ENCODE data around the gene GPR84.

Gene GPR84

GRCh38 chr12:54364413-54364812 is at the start of gene GPR84:
TSS of gene GPR84 (minus strand) at chr12:54364486. CDS start at chr12:54363851, 635 bp downstream.
- DNase-seq (ENCODE audit: low read depth in 3 of 3): no peak

- peak in 2 of 3 experiments; percentile 45 to 66 for DNase-seq (ENCODE audit: low read depth in 3 of 3)
Measured at GRCh38 chr12:54413284-54414190, 49.3 kb upstream of the GPR84 start.

- no peak for DNase-seq (ENCODE audit: low read depth in 3 of 3)
Measured at GRCh38 chr12:54412786-54413185, 48.5 kb upstream of the GPR84 start.

GRCh38 chr12:54412348-54412747 is 48.1 kb upstream of the GPR84 start:
- DNase-seq (ENCODE audit: low read depth in 3 of 3): no peak

- DNase-seq (ENCODE audit: low read depth in 3 of 3): peak in 1 of 3 experiments; percentile 36
Measured at GRCh38 chr12:54411391-54412241, 47.3 kb upstream of the GPR84 start.

GRCh38 chr12:54409267-54409666 is 45.0 kb upstream of the GPR84 start:
- DNase-seq (ENCODE audit: low read depth in 3 of 3): no peak

- no peak for DNase-seq (ENCODE audit: low read depth in 3 of 3)
Measured at GRCh38 chr12:54407183-54407905, 43.1 kb upstream of the GPR84 start.

- no peak for DNase-seq (ENCODE audit: low read depth in 3 of 3)
Measured at GRCh38 chr12:54405573-54405972, 41.3 kb upstream of the GPR84 start.

GRCh38 chr12:54405106-54405505 is 40.8 kb upstream of the GPR84 start:
- DNase-seq (ENCODE audit: low read depth in 3 of 3): no peak

- peak in 1 of 3 experiments; percentile 45 for DNase-seq (ENCODE audit: low read depth in 3 of 3)
Measured at GRCh38 chr12:54404061-54405004, 40.0 kb upstream of the GPR84 start.

- no peak for DNase-seq (ENCODE audit: low read depth in 3 of 3)
Measured at GRCh38 chr12:54401119-54401518, 36.8 kb upstream of the GPR84 start.

- peak; percentile 74 to 81 (median 78) for DNase-seq (ENCODE audit: low read depth in 3 of 3)
Measured at GRCh38 chr12:54398995-54399793, 34.9 kb upstream of the GPR84 start.

- DNase-seq (ENCODE audit: low read depth in 3 of 3): no peak
Measured at GRCh38 chr12:54398218-54398617, 33.9 kb upstream of the GPR84 start.

GRCh38 chr12:54397157-54397556 is 32.9 kb upstream of the GPR84 start:
- no peak for DNase-seq (ENCODE audit: low read depth in 3 of 3)

GRCh38 chr12:54395545-54395944 is 31.3 kb upstream of the GPR84 start:
- no peak for DNase-seq (ENCODE audit: low read depth in 3 of 3)

GRCh38 chr12:54394986-54395385 is 30.7 kb upstream of the GPR84 start:
- no peak for DNase-seq (ENCODE audit: low read depth in 3 of 3)

- DNase-seq (ENCODE audit: low read depth in 3 of 3): no peak
Measured at GRCh38 chr12:54394281-54394719, 30.0 kb upstream of the GPR84 start.

- DNase-seq (ENCODE audit: low read depth in 3 of 3): no peak
Measured at GRCh38 chr12:54393743-54394142, 29.5 kb upstream of the GPR84 start.

GRCh38 chr12:54393207-54393609 is 28.9 kb upstream of the GPR84 start:
- no peak for DNase-seq (ENCODE audit: low read depth in 3 of 3)
